NCI-H2196 (cell line): ENCODE results near the gene PKP4.

Experiments used
- DNase-seq: peaks from one replicate; lab custom pipeline; 2025; ENCODE audit not compliant: unreplicated experiment; lab: John Stamatoyannopoulos, UW

Gene PKP4

GRCh38 chr2:158582670-158583069 is 125.9 kb downstream of the PKP4 start:
- DNase-seq = no peak

GRCh38 chr2:158583923-158584322 is 127.2 kb downstream of the PKP4 start:
- no peak for DNase-seq

DNA sequence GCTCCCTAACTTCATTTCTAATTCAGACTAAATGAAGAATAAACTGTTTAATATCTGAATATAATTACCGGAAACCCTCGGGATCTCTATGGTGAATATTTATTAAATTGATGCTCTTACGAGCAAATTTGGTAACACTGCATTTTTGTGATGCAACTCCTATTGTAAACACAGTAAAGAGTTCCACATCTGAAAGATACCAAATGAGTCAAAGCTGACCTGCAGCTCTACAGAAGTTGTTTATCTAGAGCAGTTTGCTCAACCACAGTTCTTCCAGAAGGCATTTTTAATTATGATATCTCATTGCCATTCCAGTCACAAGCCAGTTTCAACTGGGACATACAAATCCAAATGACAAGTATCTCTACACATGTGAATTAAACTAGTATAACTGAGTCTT is 129.7 kb downstream of the PKP4 start:
- no peak for DNase-seq

DNA sequence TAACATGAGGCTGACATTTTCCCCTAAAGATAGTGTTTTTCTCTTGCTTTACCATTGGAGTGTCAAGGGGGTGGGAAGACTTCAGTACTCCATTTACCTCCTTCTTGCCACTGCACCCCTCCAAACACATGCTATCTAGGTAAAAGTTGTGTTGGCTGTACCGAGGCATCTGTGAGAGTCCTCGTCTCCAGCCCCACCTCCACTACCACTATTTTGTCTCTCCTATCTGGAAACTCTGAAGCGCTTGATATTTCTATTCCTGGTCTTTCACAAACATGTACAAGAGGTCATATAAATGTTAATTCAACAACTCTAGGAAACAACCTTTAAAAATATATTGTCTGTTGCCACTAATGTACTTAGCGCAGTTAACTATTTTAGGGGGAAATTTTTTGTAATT is 132.6 kb downstream of the PKP4 start:
- no peak for DNase-seq

DNA sequence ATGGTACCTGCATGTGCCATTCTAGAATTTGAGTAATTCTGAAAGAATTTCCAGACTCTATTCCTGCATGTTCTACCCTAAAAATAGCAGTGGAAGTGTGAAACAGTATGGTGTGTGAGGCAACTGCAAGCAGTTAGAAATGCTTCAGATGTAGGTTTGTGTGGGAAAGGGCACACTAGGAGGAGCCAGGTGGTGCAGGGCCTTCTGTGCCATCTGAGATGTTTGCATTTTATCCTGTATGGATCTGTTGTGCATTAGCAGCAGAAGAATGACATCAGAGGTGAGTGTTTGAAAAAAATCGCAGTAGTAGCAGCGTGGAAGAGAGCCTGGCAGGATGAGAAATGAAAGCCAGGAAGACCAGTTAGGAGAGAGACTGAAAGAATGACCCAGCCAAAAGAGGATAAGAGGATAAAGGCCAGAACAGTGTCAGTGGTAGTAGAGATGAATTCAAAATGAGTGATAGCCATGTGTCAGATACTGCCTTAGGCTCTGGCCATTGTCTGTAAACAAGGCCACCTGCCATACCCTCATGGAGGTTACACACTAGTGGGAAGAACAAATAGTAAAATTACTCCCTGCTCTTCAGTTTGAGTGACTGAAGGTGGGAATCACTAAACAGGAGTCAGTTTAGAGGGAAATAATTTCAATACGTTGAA is 142.2 kb downstream of the PKP4 start:
- DNase-seq = no peak

- no peak for DNase-seq
Observed at GRCh38 chr2:158599609-158600008, 142.9 kb downstream of the PKP4 start.

- DNase-seq = peak; percentile 31
Observed at GRCh38 chr2:158600155-158600802, 143.5 kb downstream of the PKP4 start.

DNA sequence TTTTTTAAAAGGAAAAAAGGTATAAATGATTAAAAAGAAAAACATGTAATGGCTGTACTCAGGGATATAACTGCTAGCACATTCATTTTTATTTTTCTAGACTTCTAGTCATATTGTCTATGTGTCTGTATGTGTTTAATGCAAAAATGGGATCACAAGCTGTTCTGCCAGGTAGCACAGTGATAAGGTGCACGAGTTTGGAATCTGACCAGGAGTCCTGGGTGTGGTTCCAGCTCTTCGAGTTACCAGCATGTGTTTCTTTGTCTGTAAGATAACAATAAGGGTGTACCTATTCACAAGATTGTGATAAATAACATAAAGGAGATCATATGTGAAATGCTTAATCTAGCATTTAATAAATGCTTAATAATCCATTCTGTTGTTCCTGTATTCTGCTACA is 145.3 kb downstream of the PKP4 start:
- no peak for DNase-seq

- DNase-seq = no peak
Observed at GRCh38 chr2:158603205-158603604, 146.5 kb downstream of the PKP4 start.

DNA sequence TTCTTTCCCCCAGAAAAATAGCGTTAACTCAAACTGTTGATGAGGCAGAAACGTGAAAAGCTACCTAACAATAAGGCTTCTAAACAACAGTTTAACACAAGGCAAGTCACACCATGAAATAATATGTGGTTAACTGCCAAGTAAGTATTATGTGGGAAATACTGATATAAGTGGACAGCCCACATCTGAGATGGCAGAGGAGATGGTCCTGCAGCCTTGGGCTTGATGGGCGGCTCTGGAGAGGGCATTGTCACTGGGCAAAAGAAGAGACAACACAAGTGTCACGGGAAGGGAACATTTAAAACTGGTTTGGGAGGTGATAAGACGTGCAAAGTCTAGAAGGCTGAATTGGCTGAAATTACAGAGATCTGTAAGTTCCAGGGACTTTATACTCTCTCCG is 147.2 kb downstream of the PKP4 start:
- no peak for DNase-seq

DNA sequence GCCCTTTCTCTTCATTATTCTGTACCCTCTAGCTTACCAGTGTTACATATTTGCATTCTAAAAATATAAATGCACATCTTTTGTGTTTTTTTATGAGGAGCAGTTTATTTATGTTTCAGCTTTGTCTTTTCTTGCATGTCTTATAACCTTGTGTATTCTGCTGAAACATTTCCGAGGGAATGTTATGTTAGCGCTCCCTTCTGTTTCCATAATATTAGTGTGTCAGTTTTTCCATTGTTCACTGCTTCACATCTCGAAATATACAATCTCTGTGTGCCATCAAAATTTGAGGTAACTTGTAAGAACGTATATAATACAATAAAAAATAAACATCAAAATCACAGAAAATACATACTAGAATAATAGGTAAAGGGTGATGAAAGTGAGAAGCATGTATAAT is 153.3 kb downstream of the PKP4 start:
- no peak for DNase-seq

DNA sequence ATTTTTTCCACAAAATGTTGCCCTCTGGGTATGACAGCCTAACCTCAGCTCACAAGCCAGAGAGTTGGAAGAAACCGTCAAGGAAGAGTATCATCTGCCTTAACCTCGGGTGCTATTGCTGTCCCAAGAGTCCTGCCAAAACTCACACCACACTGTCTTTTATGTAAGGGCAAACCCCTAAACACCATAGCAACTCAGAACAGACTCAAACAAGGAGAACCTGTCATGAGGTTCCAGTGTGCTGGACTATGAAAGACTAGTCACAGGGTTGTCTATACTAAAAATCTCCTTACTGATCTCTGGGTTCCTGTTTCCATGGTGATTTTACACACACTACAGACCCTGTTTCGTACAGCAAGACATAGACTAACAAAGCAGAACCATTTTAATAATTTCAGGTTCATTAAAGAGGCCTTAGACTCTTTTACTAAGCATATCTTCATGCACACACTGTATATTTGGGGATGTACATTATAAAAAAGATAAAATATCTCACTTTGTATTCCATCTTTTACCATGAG is 159.8 kb downstream of the PKP4 start:
- DNase-seq = no peak

DNA sequence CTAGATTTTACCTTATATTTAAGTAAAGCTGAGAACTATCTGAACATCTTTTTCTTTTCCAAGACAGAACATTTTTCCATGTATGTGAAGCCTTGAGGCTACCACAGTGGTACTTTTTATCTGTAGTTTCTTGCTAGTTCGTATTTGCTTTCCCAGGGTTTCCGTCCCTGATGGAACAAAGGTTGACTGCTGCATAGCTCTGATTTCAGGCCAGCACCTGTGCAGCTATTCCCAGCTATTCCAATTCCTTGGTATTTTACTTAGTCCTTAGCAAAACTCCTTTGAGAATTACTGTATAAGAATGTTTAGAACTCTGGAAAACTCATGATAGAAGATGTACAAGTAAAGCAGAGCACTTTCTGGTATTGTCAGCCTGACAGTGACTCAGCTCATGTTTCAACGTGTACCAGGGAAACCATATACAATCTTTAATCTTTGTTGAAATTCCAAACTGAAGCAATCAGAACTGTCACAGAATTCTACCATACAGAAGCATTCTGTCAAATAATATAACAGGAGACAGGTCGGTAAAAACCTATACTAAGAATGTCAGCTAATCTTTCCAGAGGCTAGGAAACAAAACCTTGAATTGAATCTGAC is 162.2 kb downstream of the PKP4 start:
- DNase-seq = no peak

GRCh38 chr2:158619496-158619895 is 162.7 kb downstream of the PKP4 start:
- no peak for DNase-seq

- DNase-seq = no peak
Observed at GRCh38 chr2:158620656-158621055, 163.9 kb downstream of the PKP4 start.

DNA sequence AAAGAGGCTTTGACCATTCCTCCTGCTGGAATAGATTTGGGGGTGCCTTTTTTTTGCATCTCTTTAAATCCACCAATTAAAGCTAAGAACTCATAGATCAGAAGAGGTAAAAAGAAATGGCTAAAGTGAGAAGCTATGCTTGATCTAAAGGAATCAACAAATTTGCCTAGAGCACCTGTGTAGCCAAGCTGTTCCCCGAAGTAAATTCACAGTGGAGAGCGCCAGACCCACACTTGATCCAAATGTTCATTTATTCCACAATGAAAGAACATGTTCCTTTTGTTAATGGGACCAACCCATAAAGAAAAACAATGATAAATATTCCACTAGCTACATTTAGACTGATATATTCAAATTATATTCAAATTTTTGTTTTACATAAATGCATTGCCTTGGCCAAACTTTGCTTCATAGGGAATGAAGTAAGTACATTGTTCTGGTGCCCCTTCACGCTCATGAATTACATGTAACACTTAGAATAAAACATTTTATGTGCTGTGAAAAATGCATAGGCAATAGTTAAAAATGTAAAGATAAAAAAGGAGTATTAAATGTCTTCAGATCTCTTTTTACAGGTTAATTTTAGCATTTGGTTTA is 167.4 kb downstream of the PKP4 start:
- no peak for DNase-seq

- no peak for DNase-seq
Observed at GRCh38 chr2:158624961-158625360, 168.2 kb downstream of the PKP4 start.

- no peak for DNase-seq
Observed at GRCh38 chr2:158629116-158629515, 172.4 kb downstream of the PKP4 start.

DNA sequence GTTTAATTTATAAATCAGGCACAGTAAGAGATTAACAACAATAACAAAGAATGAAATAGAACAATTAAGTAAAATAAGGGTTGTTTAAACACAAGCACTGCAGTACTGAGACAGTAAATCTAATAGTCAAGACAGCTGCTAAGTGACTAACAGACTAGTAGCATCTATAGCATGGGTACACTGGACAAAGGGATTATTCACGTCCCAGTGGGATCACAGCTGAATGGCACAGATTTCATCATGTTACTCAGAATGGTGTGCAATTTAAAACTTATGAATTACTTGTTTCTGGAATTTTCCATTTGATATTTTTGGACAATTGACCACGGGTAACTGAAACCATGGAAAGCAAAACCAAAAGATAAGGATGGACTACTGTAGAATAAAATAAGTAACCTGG is 176.5 kb downstream of the PKP4 start:
- no peak for DNase-seq

GRCh38 chr2:158634627-158635026 is 177.9 kb downstream of the PKP4 start:
- no peak for DNase-seq

DNA sequence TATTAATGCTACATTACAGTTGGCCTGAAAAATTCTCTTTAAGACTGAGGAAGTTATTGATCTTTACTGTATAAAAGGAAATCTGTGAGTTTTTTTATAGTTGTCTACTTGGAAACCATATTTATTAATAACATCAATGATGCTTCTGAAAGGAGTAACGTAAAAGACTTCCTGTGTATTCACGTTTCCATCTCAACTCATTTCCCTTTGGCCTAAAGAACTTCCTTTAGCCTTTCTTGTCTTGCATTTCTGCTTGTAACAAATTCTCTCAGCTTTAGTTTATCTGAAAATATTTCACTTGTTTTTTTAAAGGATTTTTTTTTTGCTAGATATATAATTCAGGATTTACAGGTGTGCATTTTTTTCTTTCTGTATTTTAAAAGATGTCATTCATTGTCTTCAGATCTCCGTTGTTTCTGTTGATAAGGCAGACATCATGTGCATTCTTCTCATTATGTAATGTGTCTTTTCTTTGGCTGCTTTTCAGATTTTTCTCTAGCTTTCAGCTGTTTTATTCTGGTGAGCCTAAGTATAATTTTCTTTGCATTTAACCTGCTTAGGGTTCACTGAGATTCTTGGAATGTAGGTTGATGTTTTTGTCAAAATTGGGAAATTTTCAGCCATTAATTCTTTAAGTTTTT is 179.3 kb downstream of the PKP4 start:
- DNase-seq = no peak

DNA sequence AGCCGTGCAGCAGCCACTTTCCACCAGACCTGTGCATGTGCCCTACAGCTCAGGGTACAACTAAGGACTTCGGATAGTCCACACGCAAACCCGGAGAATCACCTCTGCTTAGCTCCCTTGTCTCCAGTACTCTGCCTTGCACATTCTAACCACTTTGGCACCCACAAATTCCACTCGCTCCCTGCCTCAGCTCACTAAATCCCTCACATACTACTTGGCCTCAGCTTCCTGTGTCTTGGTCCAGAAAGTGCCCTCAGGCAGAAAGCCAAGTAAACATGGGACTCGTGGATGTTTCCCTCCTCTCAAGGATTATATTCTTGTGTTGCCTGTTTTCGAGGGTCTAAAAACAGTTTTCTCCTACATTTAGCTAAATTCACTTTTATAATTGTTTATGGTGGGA is 180.6 kb downstream of the PKP4 start:
- no peak for DNase-seq
